Stimulated activated memory B cell treated with anti-CD40 and anti-IgM and Interleukin-4, amounts not matched to agents 10 μg/mL and 1 μg/mL and 100 μg/mL, for 72 hours (primary cell): Measurements from ENCODE around the gene PDZRN3.
A peak's percentile ranks its signal among the peaks of the same experiment; 100 is the strongest.
"Not testable (repeated sequence)": the region's sequence is repeated elsewhere in the genome, so short reads cannot be mapped to it uniquely, and the experiment has no call there.

Experiments used
- ATAC-seq: fragments of 150-1000 bp; cut with Tn5 transposase; 2 replicates; pipeline ENCODE4 v1.10.0; 2021
- H3K27ac Mint-ChIP-seq: one replicate; pipeline ENCODE4 v1.8.0; 2022; ENCODE audit warnings: mild to moderate bottlenecking, mixed read lengths
- H3K27me3 Mint-ChIP-seq: one replicate; pipeline ENCODE4 v1.8.0; 2022; ENCODE audit warnings: mixed read lengths
- H3K36me3 Mint-ChIP-seq: one replicate; pipeline ENCODE4 v1.8.0; 2022; ENCODE audit warnings: mixed read lengths
- H3K4me1 Mint-ChIP-seq: one replicate; pipeline ENCODE4 v1.8.0; 2022; ENCODE audit warnings: mixed read lengths
- H3K4me3 Mint-ChIP-seq: one replicate; pipeline ENCODE4 v1.8.0; 2022; ENCODE audit warnings: mild to moderate bottlenecking, moderate library complexity, mixed read lengths
- H3K9me3 Mint-ChIP-seq: one replicate; pipeline ENCODE4 v1.8.0; 2022; ENCODE audit warnings: mixed read lengths

PDZRN3 gene

DNA sequence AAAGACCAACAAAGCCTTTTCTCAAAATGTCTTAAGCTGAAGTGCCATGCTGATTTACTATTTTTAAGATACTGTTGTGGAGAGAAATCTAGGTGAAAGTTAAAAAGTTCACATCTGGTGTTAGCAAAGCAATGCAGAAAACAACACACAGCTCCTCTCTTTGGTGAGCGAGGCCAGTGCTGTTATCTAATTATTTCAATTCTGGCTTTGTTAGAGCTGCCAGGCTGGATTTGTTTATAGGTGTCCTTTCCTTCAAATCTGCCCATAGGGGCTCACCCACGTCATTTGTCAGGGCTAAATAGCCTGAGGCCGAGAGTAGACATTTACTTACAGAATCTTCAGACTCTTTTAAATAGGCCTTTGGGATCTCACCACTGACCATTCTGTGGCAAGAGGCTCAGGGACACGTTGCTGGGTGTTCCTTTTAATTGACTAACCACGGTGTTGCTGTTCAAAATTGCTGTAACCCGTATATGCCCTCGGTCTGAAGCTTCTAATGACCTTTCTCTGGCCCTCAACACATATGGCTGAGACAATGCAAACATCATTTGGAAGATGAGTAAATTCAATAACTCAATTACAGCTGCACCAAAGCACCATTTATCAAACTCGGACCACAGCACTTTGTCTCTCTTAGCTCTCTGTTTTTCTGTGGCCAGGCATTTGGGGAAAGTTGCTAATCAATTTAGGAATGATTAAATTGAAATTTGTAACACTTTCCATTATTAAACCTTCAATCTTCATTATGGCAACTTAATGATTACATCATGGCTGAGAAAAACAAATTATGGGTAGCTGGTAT is 152.6 kb downstream of the PDZRN3 start:
- Mint-ChIP-seq H3K4me1 (no peaks in the 10 kb centered on the region), H3K27ac (no peak overlapping the region), H3K9me3 (peaks cover 3% of the 10 kb centered on the region), H3K27me3 (peaks cover 24% of the 10 kb centered on the region), H3K4me3 (no peak overlapping the region), H3K36me3 (no peaks in the 10 kb centered on the region)
- no peak for ATAC-seq

DNA sequence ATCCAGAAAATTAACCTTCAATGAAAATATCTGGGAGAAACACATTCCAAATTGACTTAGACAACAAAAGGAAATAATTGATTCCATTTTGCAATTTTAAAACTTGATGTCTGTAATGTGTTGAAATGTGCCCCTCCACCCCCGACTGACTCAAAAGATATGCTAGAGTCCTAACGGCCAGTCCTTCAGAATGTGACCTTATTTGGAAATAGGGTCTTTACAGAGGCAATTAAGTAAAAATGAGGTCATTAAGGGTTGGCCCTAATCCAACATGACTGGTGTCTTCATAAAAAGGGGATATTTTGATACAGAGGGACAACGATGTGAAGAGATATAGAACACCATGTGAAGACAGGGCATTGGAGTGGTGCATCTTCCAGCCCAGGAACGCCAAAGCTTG is 153.9 kb downstream of the PDZRN3 start:
- H3K4me3 Mint-ChIP-seq = no peak overlapping the region
- peaks cover 24% of the 10 kb centered on the region for H3K27me3 Mint-ChIP-seq
- no peak for ATAC-seq
- H3K9me3 Mint-ChIP-seq = no peaks in the 10 kb centered on the region
- H3K27ac Mint-ChIP-seq = no peak overlapping the region
- H3K4me1 Mint-ChIP-seq = no peaks in the 10 kb centered on the region
- no peaks in the 10 kb centered on the region for H3K36me3 Mint-ChIP-seq

DNA sequence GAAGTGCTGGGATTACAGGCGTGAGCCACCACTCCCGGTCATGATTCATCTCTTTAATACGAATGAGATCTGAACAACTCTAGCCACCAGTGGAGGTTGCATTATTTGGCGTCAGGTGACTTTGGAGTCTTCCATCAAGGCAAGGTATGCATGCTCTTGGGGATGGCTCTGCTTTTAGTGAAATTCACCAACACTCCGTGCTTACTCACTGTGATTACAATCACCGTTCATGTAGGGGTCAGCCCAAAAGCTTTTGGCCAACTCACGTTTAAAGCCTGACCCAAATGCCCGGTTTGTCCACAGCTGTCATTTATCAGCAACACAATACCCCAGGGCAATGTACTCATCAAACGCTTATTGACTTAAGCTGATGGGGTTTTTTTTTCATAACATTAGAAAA is 155.4 kb downstream of the PDZRN3 start:
- Mint-ChIP-seq H3K27me3 (peaks cover 19% of the 10 kb centered on the region), H3K27ac (no peak overlapping the region), H3K36me3 (no peaks in the 10 kb centered on the region), H3K9me3 (no peaks in the 10 kb centered on the region), H3K4me3 (no peak overlapping the region), H3K4me1 (no peaks in the 10 kb centered on the region)
- ATAC-seq = no peak

DNA sequence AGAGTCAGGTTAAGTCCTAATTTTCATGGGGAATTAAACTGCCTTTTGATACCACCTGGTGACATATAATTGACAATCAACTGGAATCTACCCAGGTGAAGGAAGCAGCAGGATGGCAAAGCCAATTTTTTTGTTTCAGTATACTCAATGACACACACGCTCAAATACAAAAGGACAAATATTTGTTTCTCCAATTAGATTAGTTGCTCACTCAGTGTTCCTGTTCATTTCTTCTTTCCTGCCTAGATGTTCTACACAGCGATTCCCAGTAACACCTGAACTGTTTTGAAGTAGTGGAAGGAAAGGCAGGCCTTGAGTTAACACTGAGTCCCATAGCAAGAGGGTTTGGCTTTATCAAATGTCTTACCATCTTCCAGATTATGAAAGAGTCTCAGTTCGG is 157.5 kb downstream of the PDZRN3 start:
- Mint-ChIP-seq H3K36me3 (no peaks in the 10 kb centered on the region), H3K4me3 (no peak overlapping the region), H3K27me3 (peaks cover 13% of the 10 kb centered on the region), H3K27ac (no peak overlapping the region), H3K9me3 (no peaks in the 10 kb centered on the region), H3K4me1 (no peaks in the 10 kb centered on the region)
- no peak for ATAC-seq

DNA sequence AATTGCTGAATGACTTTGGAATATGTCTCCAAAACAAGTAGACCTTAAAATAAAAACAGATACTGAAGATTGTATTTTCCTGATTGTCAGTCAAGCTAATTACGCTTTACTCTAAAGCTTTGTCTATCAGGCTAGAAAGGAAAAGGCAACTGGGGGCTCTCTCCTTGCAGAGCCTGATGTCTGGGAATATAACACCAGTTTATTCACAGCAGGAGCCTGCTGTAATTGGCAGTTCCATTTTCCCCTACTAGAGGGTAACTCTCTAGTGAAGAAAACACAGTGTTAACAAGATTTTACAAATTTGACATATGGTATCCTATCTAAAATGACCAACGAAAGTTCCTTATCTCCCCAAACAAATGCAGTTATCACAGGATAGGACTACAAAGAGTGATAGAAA is 158.8 kb downstream of the PDZRN3 start:
- Mint-ChIP-seq H3K9me3 (no peaks in the 10 kb centered on the region), H3K27ac (no peak overlapping the region), H3K27me3 (peaks cover 6% of the 10 kb centered on the region), H3K4me3 (no peak overlapping the region), H3K36me3 (no peaks in the 10 kb centered on the region), H3K4me1 (no peaks in the 10 kb centered on the region)
- no peak for ATAC-seq

DNA sequence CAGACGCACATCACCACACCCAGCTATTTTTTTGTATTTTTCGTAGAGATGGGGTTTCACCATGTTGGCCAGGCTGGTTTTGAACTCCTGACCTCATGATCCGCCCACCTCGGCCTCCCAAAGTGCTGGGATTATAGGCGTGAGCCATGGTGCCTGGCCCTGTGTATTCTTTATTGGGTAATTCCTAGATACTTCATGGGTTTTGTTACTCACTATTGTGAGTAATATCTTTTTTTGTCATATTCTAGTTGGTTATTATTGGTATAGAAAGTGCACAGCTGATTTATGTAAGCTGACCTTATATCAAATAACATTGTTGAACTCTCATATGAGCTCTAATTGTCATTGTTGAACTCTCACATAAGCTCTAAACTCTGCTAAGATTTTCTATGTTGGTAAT is 160.6 kb downstream of the PDZRN3 start:
- H3K4me3 Mint-ChIP-seq, H3K36me3 Mint-ChIP-seq, H3K4me1 Mint-ChIP-seq, ATAC-seq, H3K27ac Mint-ChIP-seq, H3K9me3 Mint-ChIP-seq, H3K27me3 Mint-ChIP-seq: not testable (repeated sequence)

DNA sequence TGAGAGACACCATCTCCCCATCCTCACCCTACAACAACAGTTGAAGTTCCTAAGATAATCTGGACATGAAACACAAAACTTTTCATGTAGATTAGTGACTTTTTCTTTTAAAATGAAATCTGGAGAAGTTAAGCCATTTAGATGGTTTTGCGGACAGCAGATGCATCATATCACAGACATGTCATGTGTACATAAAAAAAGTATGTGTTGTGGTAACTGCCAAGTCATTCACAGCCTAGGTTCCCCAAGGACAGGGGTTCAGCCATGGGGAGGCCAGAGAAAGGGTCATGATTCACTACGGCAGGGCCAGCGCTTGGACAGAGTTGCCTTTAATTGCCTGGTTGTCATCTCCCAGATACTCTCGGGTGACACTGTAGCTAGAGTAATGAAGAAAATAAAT is 163.2 kb downstream of the PDZRN3 start:
- Mint-ChIP-seq H3K4me3 (no peak overlapping the region), H3K4me1 (no peaks in the 10 kb centered on the region), H3K27me3 (peaks cover 6% of the 10 kb centered on the region), H3K36me3 (no peaks in the 10 kb centered on the region), H3K27ac (no peak overlapping the region), H3K9me3 (peaks cover 2% of the 10 kb centered on the region)
- no peak for ATAC-seq

DNA sequence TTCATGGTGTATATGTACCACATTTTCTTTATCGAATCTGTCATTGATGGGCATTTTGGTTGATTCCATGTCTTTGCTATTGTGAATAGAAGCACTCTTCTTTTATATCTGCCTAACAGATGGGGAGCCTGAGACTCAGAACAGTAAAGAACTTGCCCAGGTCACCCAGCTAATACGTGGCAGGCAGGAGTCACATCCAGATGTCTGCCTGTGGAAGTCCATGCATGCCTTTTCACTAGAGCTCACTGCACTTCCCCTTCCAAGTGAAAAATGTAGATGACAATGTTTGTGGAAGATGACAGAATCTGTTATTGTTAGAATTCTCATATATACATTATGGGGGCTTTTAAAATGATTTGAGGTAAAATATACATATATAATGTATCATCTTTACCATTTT is 165.0 kb downstream of the PDZRN3 start:
- Mint-ChIP-seq H3K27ac (no peak overlapping the region), H3K9me3 (peaks cover 2% of the 10 kb centered on the region), H3K27me3 (no peaks in the 10 kb centered on the region), H3K36me3 (no peaks in the 10 kb centered on the region), H3K4me3 (no peak overlapping the region), H3K4me1 (no peaks in the 10 kb centered on the region)
- ATAC-seq = no peak

DNA sequence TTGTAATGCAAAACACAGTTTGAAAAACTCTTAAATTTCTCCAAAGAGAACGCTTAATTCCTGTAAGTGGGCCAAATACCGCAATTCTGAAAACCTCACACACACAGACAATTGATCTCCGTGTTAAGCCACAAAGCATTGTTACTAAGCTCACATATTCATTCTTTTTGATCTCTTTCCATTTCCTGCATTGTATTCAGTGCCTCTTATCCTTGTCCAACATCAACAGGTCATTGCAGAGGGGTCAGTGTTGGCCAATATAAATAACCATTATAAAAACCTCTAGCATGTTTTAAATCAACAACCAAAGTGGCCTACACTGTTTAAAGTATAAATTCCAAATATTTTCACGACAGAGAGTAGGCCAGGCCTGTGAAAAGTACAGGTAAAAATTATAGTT is 171.1 kb downstream of the PDZRN3 start:
- ATAC-seq = no peak
- no peaks in the 10 kb centered on the region for H3K9me3 Mint-ChIP-seq
- H3K27me3 Mint-ChIP-seq = no peaks in the 10 kb centered on the region
- H3K4me3 Mint-ChIP-seq = no peak overlapping the region
- no peaks in the 10 kb centered on the region for H3K36me3 Mint-ChIP-seq
- no peak overlapping the region for H3K27ac Mint-ChIP-seq
- H3K4me1 Mint-ChIP-seq = peaks cover 16% of the 10 kb centered on the region

DNA sequence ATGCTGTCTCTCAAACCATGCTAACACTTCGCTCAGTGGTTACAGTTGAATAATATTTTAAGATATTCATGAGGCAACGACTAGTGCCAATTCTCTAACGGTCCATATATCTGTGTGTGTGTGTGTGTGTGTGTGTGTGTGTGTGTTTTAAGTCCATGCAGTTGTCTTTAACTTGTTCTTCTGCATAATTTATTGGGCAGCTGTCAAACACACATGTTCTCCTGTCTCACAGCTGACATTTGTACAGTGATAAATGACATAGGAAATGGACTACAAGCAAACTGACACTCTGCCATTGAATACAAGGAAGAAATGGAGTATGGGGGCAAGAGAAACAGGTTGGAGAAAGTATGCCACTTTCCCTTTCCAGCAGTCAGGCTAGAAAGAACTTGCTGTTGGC is 172.0 kb downstream of the PDZRN3 start:
- no peak overlapping the region for H3K27ac Mint-ChIP-seq
- no peaks in the 10 kb centered on the region for H3K27me3 Mint-ChIP-seq
- H3K4me3 Mint-ChIP-seq = no peak overlapping the region
- H3K36me3 Mint-ChIP-seq = no peaks in the 10 kb centered on the region
- no peak for ATAC-seq
- peaks cover 16% of the 10 kb centered on the region for H3K4me1 Mint-ChIP-seq
- no peaks in the 10 kb centered on the region for H3K9me3 Mint-ChIP-seq

DNA sequence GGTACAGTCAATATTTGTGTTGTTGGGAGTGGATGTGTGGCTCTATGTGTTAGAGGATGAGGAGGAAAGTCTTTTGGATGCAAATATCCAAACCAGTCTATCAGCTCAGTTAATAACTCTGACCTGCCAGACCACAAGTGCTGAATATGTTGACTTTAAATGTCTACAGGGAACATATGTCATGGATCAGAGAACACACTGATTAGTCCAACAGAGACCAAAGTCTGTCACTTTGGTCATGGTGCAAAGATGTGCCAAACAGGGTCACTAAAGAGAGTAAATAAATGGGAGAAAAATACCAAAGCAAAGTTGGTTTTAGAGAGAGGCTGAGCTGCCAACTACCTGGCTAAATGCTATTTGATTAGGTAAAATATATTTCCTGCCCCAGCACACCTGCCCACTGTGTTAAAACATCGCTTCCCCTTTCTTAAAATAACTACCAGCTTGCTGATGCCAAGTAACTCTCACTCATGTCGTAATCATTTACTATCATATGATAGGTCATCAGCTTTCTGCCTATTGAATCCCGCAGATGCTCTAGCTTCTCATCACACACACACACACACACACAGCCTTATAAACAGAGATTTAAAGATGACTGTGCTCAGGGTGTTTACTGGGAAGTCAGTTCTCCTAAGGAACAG is 173.3 kb downstream of the PDZRN3 start:
- H3K36me3 Mint-ChIP-seq = no peaks in the 10 kb centered on the region
- H3K9me3 Mint-ChIP-seq = no peaks in the 10 kb centered on the region
- ATAC-seq = peak; percentile 68
- no peaks in the 10 kb centered on the region for H3K27me3 Mint-ChIP-seq
- H3K4me1 Mint-ChIP-seq = peaks cover 16% of the 10 kb centered on the region
- H3K27ac Mint-ChIP-seq = peak overlapping the region; percentile 15
- no peak overlapping the region for H3K4me3 Mint-ChIP-seq

DNA sequence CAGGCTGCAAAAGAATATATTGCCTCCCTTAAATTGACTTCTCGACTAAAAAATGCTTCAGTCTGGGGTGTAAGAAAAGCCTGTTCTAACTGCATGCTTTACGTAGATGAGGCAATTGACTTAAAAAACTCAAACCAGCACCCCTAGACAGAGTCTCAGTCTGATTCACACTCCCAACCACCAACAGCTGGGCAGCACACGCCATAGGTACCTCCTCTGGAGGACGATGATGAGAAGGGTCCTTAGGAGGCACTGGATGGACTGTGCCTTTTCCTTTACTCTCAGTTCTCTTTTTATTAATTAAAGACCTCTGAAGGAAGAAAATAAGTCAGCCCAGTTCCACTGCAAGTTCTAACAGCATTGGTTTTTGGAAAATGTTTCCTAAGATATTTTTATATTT is 175.0 kb downstream of the PDZRN3 start:
- Mint-ChIP-seq H3K36me3 (no peaks in the 10 kb centered on the region), H3K9me3 (no peaks in the 10 kb centered on the region), H3K4me1 (peaks cover 16% of the 10 kb centered on the region), H3K4me3 (no peak overlapping the region), H3K27ac (no peak overlapping the region), H3K27me3 (no peaks in the 10 kb centered on the region)
- ATAC-seq = no peak

DNA sequence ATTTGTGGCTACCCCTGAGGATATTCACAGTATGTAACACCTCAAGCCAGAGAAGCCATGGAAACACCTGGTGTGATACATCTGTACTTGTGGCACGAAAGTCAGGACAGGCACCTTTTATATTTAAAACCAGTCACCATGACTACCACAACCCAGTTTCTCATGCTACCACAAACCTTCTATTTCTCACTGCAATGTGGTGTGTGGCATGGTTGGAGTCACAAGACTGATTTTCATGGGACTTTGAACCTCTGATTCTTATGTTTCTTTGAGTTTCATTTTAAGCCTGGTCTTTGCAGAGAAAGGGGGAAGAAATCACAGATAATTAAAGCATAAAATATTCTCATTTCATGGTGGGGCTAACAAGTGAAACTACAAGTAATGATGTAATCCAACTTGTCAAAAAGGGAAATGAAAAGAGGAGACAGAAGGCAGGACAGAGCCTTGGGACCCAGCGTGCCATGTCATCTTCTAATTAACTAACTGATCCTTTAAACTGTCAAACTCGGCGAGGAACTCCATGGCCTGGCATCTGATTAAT is 175.9 kb downstream of the PDZRN3 start:
- Mint-ChIP-seq H3K9me3 (no peaks in the 10 kb centered on the region), H3K27ac (no peak overlapping the region), H3K4me1 (peaks cover 16% of the 10 kb centered on the region), H3K4me3 (no peak overlapping the region), H3K27me3 (no peaks in the 10 kb centered on the region), H3K36me3 (no peaks in the 10 kb centered on the region)
- ATAC-seq = peak; percentile 79

DNA sequence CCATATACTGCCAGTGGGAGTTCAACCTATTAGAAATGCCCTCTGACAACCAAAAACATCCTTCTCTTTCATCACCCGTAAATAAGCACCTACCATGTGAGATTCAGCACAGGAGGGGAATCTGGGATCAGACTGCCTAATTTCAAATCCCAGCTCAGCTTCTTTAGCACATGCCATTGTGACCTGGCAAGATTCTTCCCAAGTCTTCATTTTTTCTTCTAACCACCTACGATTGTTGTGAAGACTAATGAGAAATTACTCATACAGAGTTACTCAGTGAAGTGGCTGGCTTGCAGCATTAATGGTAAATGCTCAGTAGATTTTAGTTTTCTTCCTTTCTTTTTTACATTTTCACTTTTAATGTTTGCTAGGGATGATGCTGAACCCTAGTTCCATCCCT is 176.7 kb downstream of the PDZRN3 start:
- no peak for ATAC-seq
- Mint-ChIP-seq H3K27me3 (no peaks in the 10 kb centered on the region), H3K9me3 (no peaks in the 10 kb centered on the region), H3K27ac (no peak overlapping the region), H3K4me1 (peaks cover 16% of the 10 kb centered on the region), H3K4me3 (no peak overlapping the region), H3K36me3 (no peaks in the 10 kb centered on the region)

DNA sequence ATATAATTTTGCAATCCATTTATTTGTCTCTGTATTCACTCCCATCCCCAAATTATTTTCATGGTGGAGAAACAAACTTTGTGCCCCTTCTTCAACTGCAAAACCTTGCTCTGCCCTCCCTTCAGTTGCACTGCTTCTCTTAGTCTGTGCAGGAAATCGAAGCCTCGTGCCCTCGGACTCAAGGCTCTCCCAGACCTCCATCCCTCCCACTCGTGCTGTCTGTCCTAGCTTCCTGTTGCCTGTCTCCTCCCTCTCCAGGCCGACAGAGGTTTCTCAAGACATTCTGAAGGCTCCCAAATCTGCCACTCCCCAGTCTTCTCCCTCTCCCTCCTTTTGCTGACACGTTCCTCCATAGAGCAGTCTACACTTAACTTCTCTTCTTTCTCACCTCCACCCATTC is 177.6 kb downstream of the PDZRN3 start:
- H3K36me3 Mint-ChIP-seq = no peaks in the 10 kb centered on the region
- H3K9me3 Mint-ChIP-seq = no peaks in the 10 kb centered on the region
- no peak overlapping the region for H3K4me3 Mint-ChIP-seq
- no peak for ATAC-seq
- H3K27me3 Mint-ChIP-seq = no peaks in the 10 kb centered on the region
- no peak overlapping the region for H3K27ac Mint-ChIP-seq
- peaks cover 13% of the 10 kb centered on the region for H3K4me1 Mint-ChIP-seq

DNA sequence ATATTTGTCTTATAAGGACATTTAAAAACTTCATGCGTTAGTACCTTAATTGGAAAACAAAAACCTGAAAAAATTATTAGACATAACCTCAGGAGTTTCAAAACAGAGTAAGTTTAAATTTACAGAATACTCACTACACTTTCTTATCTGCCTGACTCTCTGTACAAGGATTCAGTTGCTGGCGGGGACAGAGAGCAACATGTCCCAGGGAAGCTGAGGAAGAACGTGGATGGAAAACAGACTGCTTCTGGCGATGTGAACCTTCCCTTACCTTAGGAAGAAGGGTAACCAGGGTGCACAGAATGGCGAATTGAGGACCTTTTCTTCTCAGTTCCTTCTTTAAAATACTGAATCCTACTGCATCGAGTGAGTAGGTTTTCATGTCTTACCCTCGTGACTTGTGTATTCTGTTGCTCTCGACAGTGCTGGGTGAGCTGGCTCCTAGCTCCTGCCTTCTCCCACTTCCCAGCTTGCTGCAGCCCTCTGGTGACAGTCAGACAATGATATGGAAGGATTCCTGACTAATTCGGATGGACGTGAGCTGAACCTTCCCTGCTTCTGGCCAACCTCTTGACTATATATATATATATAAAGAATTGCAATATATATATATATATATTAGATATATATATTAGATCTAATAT is 178.2 kb downstream of the PDZRN3 start:
- Mint-ChIP-seq H3K27ac (no peak overlapping the region), H3K4me1 (peaks cover 8% of the 10 kb centered on the region), H3K36me3 (no peaks in the 10 kb centered on the region), H3K4me3 (no peak overlapping the region), H3K9me3 (no peaks in the 10 kb centered on the region), H3K27me3 (no peaks in the 10 kb centered on the region)
- no peak for ATAC-seq
